Stimulated activated CD4-positive, alpha-beta T cell treated with anti-CD3 and anti-CD28 coated beads, Interleukin-2, amount 100 ng/mL, for 48 hours (primary cell): ENCODE results near the gene FRMD4A.
A peak's percentile ranks its signal among the peaks of the same experiment; 100 is the strongest.
"Not testable (repeated sequence)": the region's sequence is repeated elsewhere in the genome, so short reads cannot be mapped to it uniquely, and the experiment has no call there.

Experiments
- DNase-seq, 2 donors: peaks; one replicate each; pipeline ENCODE4 v3.0.0-alpha.2; 2020

The FRMD4A gene

DNA sequence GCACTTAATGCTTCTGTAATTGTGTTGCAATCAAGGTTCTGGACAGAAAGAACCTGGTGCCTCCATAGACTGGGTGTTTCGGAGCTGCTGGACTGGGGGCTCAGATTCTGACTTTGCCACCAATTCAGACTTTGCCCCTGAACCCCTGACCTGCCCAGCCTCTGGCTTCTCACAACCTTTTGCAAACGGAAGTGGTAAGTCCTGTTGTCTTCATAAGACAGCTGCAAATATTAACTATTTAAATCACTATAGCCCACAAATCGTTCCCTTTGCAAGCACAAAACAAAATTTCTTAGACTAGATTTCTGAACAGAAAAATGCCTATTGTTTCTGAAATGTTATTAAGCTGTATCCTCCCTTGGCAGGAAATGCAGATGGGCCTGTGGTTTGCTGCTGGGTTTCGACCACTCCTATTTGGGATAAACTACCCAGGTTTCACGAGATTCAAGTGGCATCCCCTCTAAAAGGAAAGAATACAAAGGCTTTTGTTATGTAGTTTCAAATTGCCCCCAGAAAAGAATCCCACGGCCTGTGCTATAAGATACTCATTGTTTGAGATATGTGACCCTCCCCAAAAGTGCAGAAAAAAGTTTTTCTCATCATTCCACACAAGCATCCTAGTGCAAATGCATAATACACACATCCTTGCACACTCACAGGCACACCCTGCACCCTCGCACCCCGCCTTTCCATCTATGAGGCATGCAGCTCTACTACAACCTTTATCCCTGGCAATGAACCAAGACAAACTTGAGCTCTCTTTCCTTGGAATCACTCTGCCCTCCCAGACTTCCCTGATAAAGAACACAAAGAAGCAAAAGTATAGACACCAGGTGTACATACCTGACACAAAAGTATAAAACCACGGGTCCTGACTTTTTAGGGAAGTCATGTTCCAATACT lies 534.8 kb downstream of the FRMD4A start:
- no peak for DNase-seq

DNA sequence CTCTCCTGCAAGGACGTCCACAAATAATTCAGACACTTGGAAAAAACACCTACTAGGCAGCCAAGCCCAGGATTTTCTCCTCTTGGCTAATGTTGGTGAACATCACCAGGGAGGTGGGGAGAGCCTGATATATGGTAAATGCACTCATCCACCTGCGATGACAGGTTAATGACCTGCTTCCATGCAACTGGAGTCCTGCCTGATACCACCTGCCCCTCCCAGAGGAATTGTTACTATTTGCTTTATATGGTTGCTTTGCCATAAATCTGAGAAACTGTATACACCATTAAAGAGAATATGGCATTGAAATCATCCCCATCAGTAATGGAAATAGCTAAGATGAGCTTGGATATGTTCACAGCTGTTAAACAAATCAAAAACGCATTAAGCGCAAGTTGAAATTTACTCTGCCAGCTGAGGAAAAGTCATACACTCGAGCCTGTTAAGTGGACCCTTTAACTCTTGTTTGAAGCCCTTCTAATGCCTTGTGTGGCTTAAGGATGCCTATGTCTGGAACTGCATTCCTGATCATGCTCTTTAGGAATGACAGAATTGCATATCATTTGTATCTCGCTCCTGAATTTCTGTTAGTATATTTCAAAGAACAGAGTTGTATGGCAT lies 535.6 kb downstream of the FRMD4A start:
- DNase-seq, result no peak

DNA sequence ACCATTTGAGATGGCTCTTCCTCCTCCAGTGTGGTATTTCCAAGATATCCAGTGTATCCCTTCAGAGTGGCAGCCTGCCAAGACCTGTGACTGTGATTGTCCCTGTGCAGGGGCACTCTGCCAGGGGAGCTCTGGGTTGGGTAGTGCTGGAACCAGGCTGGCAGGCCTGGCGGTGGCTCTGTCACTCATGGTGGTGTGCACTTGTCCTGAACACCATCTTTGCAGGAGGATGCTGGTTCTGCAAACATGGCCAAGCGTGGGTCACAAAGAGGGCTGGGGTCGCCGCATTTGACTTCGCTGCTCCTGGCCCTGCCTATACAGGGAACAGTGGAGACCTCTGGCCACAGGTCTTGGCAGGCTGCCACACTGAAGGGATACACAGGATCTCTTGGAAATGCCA lies 538.7 kb downstream of the FRMD4A start:
- DNase-seq, result no peak

DNA sequence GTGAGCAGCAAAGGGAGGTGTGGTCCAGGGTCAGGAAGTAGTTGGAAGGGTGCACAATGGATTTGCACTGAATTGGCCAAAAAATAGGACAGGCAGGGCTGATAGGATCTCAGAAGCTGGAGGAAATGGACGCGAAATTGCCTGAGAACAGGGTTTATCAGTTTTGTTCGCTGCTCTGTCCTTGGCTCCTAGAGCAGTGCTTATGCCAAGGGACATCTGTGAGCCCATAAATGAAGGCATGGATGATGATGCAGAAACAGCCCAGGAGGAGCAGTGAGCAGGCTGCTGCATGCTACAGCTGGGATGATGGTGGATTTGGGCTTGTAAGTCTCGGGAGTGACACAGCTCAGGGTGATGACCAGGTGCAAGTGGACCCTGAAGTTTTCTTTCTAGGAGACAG lies 539.2 kb downstream of the FRMD4A start:
- no peak for DNase-seq

DNA sequence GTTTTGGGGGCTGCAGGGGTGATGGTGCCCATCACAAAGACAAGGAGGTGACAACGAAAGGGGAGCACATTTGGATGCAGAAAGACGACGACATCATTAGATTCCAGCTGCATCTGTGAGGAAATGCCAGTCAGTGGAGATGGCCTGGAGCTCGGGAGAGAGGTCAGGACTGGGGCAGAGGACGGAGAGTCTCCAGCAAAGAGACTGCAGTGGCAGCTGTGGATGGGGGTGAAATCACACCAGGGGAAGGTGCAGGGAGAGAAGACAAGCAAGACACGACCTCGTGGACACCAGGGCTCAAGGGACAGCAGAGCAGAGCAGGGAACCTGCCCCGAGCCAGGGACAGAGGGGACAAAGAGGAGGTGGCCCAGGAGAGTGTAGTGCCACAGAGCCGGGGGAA lies 540.5 kb downstream of the FRMD4A start:
- DNase-seq, result no peak

DNA sequence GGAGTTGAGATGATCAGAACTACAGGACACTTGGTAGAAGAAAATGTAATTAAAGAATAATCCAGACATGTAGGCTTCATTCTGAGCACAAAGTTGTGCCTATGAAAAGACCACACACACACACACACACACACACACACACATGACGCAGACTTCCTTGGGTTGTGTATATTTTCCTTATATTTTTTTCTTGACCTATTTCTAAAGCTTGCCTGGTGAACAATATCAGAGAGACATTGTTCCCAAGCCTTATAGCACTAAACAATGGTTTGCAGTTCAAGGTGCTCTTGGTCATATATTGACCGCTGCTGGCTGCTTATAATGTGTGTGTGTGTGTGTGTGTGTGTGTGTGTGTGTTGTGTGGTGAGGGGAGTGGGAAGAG lies 541.3 kb downstream of the FRMD4A start:
- DNase-seq, result no peak

DNA sequence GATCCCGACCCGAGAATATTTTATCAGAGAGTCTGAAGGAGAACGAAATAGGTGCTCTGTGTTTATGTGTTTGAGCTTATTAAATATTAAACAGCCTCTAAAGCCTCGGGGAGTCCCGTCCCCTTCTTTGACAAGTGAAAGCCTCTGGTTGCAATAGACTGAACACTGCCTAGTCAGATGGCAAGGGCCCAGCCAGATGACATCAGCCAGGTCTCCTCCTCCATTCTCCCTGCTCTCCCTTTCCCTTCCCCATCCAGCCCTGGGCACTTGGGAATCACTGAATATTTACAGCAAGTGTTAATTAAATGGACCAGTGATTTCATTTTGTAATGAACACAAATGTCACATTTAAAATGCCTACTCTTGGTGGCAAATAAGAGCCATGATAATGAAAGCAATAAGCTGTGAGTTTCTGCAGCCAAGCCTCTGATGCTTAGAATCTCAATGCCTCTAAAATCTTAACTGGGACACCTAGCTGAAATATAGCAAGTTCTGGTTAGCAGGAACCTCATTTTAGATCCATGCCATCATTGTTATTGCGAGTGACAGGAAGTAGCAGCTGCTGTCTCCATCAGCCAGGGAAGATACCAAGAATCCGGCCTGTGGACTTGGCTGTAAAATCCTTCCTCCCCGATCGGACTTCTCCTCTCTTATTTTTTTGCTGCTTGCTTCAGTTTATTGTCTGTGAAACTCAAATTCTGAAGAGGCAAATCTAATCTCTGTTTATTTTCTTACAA lies 541.8 kb downstream of the FRMD4A start:
- peak in 1 of 2 donors; percentile 8 for DNase-seq

DNA sequence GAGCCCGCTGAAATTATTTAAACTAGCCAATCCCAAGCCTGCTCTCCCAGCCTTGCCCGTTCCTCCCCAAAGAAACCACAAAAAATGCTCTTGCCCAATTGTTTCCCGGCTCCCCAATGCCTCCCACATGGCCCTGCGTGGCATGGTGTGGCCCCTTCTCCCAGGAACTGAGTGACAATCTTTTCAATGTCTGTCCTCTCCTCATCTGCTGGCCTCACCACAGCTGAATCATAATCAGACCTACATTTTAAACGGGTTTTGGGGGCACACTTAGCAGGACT lies 542.5 kb downstream of the FRMD4A start:
- DNase-seq, result no peak

DNA sequence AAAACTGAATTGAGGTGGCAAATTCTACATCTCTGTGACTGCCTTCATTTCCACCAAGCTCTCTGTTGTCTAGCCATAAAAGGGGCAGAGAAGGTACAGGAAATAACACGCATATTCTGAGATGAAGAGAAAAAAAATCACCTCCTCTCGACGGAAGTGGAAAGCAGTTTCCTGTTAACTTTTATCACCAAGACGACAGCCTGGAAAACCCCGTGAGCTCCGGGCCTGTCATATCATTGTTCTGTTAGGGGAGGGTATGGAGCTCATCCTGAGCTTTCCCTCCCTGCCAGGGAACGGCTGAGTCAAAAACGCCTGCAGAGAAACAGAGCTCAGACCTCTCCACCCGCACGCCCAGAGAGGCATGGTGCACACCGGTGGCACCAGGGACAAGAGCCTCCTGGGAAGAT lies 543.7 kb downstream of the FRMD4A start:
- peak; percentile 51 to 61 for DNase-seq

DNA sequence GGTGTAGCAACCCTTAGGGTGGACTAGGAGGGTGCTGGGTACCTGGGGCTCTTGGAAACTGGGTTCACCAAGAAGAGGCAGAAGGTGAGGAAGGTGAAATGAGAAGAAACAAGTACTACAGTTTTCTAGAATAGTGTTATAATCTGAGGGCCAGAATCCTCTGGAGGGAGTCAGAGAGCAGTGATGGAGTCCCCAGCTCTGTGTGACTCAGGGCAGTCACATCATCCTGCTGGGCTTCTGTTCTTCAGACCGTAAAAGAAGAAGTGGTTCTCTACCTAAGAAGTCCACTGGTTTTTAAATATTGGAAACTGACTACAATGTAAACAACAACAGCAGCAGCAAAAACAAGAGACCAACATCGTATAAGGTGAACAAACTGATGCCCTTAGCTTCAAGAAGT lies 546.7 kb downstream of the FRMD4A start:
- no peak for DNase-seq

DNA sequence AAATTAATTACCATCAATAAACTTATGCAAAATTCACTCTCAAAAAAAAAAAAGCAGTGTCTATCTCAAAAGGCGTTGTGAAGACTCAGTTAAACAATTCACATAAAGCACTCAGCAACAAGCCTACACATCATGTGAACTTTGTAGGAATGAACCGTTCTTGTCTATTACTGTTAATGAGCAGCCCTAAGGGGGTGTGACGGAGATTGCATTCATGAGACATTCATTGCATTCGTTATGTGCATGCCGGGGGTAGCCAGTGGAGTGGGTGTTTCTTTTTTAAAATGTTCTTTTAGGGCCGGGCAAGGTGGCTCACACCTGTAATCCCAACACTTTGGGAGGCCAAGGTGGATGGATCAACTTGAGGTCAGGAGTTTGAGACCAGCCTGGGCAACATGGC lies 551.0 kb downstream of the FRMD4A start:
- DNase-seq, result no peak

DNA sequence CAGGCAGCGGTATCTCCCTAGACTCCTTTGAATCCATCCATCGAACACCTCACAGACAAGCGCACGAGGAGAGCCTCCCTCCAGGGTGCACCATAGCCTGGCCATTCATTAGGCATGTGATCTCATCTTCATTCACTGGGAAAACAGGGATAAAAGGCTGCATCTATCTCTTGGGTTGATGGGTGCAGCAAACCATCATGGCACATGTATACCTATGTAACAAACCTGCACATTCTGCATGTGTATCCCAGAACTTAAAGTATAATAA lies 552.1 kb downstream of the FRMD4A start:
- DNase-seq, result not testable (repeated sequence)

DNA sequence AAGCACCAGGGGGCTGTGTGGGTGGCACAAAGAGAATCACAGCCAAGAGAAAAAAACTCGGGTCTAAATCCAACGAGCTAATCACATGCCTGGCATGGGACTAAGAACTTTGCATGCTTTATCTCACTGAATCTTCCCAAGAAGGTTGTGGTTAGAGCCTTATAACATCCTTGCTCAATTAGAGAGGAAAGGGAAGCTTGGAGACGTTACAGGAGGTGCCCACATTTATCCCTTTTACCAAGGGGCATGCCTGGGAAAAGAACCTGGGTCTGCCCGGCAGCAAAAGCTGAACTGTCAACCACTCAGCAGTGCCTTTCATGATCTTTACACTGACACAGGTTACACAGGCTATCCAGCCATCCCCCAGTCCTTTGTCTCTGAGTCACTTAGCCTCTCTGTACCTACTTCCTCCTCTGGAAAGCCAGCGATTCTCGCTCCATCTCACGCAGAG lies 553.8 kb downstream of the FRMD4A start:
- no peak for DNase-seq

DNA sequence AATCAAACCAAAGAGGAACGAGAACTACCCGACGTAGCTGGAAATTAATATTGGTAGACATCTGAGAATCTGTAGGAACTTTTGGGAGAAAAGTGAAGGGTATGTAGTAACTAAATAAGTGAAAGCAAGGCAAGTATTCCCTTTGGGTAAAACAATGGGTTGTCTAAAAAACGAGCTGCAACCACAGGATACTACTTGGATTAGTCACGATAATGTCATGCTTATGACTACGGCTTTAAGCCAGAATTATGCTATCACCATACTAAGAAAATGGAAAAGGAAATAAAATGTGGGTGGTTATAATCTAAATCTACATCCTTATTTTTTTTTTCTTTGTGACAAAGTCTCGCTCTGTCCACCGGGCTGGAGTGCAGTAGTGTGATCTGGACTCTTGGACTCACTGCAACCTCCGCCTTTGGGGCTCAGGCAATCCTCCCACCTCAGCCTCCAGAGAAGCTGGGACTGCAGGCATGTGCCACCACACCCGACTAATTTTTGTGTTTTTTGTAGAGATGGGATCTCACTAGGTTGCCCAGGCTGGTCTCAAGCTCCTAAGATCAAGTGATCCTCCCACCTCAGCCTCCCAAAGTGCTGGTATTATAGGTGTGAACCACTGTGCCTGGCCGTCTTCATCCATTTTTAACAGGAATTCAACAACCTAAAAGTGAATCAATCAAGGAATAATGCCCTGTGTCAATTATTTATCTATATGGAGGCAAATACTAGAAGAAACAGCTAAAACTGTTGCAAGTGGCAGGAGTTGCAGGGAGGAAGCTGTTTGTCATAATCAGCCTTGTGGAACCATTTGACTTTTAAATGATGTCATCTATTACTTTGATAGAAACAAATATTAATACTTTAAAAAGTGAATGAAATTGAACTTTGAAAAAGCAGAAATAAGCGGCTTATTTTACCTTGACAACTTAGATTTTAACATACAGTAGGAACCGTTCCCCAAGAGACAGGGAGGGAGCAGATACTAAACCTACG lies 554.6 kb downstream of the FRMD4A start:
- DNase-seq, result no peak

DNA sequence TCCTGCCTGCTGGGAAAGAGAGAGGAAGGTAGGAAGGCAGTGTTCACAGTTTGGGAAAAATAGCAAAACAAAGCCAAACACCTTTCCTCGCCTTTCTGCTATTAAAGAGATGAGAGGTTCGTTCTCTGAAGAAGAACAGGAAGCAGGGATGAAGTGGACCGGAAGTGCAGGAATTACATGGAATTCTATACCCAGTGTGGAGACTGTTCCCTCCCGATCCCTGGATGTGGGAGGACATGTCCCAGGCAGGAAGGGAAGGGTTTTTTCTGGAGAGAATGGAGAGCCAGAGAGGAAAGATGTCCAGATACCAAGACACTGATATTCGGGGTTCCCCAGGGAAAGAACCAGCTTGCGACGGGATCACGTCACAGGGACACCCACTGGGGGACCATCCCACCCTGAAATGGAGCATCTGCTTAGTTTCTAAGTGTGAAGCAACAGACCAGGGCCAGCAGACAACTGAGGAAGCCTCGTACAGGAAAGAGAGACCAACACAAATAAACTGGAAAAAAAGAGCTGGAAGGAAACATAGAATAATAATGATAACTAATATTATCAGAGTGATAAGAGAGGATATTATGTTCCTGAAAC lies 556.3 kb downstream of the FRMD4A start:
- DNase-seq, result no peak

DNA sequence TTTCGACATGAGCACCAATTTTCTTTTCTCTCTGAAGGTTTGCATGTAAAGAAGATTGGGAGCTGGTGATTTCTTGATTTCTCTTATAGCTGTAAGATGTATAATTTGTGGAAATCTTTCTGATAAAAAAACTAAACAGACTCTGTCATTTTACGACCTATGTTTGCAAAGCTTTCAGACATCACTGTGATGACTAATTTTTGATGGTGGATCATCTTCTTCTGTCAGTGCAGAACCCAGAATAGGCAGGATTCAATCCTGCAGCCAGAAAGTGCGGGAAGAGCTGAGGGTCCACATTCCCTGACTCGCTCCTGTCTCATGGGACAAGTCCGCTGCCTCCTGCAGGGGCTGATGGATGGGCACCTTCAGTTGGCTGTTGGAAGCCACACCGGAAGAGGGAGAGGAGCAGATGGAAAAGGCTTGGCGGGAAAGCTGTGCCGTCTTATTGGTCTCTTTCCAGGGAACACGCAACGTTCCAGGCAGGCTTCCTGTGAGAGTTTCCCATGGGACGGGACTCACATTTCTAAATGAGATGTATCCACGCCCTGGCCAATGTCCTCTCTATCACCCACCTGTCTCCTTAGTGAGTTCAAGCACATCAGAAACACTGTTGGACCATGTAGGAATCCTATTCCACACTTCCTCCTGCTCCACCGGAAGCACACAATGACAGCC lies 557.1 kb downstream of the FRMD4A start:
- no peak for DNase-seq

DNA sequence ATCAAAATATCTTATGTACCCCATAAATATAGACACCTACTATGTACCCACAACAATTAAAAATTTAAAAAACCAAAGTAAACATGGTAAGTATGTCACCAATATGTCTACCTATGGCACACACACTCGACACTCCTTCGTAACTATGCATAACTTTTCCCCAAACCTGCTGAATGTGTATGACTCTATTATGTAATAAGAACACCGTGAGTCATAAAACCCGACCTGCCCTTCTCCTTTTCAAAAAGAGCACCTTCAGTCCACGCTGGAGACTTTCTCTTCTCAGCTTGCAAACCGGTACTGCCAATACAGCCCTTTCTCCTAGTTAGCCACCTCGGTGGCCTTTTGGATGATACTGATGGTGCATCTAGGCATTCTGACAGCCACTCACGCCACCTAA lies 557.7 kb downstream of the FRMD4A start:
- DNase-seq, result no peak

DNA sequence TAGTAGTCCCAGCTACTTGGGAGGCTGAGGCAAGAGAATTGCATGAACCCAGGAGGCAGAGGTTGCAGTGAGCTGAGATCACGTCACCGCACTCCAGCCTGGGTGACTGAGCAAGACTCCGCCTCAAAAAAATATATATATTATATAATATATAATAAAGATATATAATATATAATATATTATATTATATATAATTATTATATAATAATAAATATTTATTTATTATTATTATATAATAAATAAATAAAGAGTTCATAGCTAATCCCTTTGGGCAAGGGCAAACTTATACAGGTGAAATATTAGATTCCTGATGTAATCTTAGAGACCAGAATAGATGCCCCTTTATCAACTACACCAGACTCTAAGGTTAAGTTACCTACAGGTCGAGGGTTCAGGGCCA lies 558.7 kb downstream of the FRMD4A start:
- no peak for DNase-seq

DNA sequence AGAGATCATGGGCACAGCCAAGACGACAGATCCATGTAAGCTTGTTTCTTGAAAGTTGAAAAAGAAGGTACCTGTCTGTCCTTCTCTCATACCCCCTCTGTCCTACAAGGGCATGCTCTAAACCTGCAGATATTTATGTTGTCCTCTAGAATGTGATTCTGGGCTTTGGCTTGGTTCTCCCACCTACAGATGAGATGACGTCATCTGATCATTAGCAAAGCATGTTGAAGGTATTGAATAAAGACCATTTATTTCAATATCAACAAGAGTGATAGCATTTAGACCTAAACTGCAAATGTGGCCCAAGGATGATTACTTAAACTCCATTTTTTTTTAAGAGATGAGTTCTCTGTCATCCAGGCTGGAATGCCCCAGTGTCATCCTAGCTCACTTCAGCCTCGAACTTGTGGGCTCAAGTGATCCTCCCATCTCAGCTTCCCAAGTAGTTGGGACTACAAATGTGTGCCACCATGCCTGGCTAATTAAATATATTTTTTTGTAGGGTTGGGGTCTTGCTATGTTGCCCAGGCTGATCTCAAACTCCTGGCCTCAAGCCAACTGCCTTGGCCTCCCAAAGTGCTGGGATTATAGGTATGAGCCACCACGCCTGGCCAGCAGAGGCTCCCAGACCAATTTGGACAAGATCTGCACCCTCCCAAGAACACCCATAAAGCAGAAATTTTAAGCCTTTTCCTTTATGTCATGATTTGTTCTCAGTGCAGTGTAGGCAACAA lies 559.8 kb downstream of the FRMD4A start:
- DNase-seq, result no peak

DNA sequence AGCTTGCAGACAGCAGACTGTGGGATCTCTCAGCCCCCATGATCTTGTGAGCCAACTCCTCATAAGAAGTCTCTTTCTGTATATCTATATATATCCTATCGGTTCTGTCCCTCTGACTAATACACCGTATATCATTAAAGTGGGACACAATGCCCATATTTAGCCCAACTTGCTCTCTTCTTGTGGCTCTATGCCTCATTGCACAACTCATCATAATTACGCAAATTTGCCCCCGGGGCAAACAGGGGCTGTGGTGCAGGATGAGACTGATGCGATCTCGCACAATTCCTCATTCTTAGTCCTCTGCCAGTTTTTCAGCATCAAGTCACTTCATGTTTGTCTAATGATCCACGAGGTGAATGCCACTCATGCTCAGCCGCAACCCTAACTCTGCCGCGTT lies 560.8 kb downstream of the FRMD4A start:
- no peak for DNase-seq

DNA sequence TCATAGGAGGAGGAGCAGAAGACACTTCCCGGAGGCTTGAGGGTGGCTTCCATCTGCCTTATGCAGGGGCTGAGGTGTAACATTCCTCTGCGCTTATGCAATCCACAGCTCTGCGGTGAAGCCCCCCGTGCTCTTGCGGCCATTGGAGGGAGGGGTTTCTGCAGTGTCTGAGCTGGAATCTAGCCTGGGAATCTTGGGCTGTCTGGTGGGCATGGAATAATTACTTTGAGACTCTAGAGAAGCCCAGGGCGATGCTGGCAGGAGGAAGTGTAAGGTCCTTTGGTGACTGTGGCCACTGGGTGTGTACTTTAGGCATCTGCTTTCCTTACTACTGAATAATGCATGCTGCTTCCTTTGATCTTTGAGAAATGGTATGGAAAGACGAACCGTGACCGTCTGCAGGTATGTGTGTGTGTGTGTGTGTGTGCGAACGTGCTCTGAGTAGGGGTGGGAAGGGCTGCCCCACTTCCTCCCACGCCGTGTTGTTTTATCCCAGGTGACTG lies 563.0 kb downstream of the FRMD4A start:
- no peak for DNase-seq
